ENCODE measurements around the gene PSRC1. TPM values are rescaled to one million over a fixed set of nuclear protein-coding genes. Genes with fewer than 3 reads are reported as not detected.

The PSRC1 gene
- total and polyA plus RNA-seq, 12 donors: 0.52 to 13.2 (median 2.5) TPM

GRCh38 chr1:109248444-109248796, 34.5 kb downstream of the PSRC1 start:
- TF ChIP-seq POLR2A (IDR thresholded peaks at IDR 0.05) (no peak), CTCF (IDR thresholded peaks at IDR 0.05) (no peak)
- no peaks in the 10 kb centered on the region for H3K9me3 ChIP-seq (replicated peaks in 1 of 3)
- DNase-seq: peak in 1 of 7 donors; percentile 11
- H3K27ac ChIP-seq: no peak overlapping the region
- no peaks in the 10 kb centered on the region for H3K27me3 ChIP-seq
- H3K36me3 ChIP-seq (replicated peaks in 1 of 2): no peaks in the 10 kb centered on the region
- peaks cover 0 to 6% of the 10 kb centered on the region in 2 donors for H3K4me1 ChIP-seq (replicated peaks in 1 of 2)
- no peak overlapping the region for H3K4me3 ChIP-seq
- 85 to 93% (median 91%) methylated on average over 4 to 7 of the region's 7 CpGs for WGBS, 4 donors
- intact Hi-C loops (cut with DNase I): no loop called here

GRCh38 chr1:109247401-109248365, 35.3 kb downstream of the PSRC1 start:
- WGBS, 4 donors: 85 to 95% (median 89%) methylated on average over 7 to 8 of the region's 8 CpGs
- intact Hi-C loops (cut with DNase I): no loop called here
- H3K27ac ChIP-seq: no peak overlapping the region
- peak in 1 of 7 donors; percentile 7 for DNase-seq
- H3K4me1 ChIP-seq (replicated peaks in 1 of 2): peaks cover 0 to 6% of the 10 kb centered on the region in 2 donors
- H3K36me3 ChIP-seq (replicated peaks in 1 of 2): no peaks in the 10 kb centered on the region
- no peaks in the 10 kb centered on the region for H3K27me3 ChIP-seq
- TF ChIP-seq POLR2A (IDR thresholded peaks at IDR 0.05): no peak
- no peak for TF ChIP-seq CTCF (IDR thresholded peaks at IDR 0.05)
- no peaks in the 10 kb centered on the region for H3K9me3 ChIP-seq (replicated peaks in 1 of 3)
- H3K4me3 ChIP-seq: no peak overlapping the region

GRCh38 chr1:109246141-109246551, 36.8 kb downstream of the PSRC1 start:
- intact Hi-C loops (cut with DNase I): no loop called here
- no peak overlapping the region for H3K27ac ChIP-seq
- peaks cover 1 to 11% of the 10 kb centered on the region in 2 donors for H3K4me1 ChIP-seq (replicated peaks in 1 of 2)
- DNase-seq: peak in 1 of 7 donors; percentile 9
- no peaks in the 10 kb centered on the region for H3K27me3 ChIP-seq
- no peaks in the 10 kb centered on the region for H3K9me3 ChIP-seq (replicated peaks in 1 of 3)
- H3K36me3 ChIP-seq (replicated peaks in 1 of 2): no peaks in the 10 kb centered on the region
- H3K4me3 ChIP-seq: no peak overlapping the region
- TF ChIP-seq CTCF (IDR thresholded peaks at IDR 0.05) (no peak), POLR2A (IDR thresholded peaks at IDR 0.05) (no peak)
- 73 to 89% (median 82%) methylated on average over 6 to 7 of the region's 7 CpGs for WGBS, 4 donors

- intact Hi-C loops (cut with DNase I): no loop called here
- Histone ChIP-seq H3K4me1 (replicated peaks in 1 of 2) (peaks cover 8 to 19% of the 10 kb centered on the region in 2 donors), H3K36me3 (replicated peaks in 1 of 2) (peaks cover 0 to under 1% of the 10 kb centered on the region in 2 donors), H3K27ac (no peak overlapping the region), H3K9me3 (replicated peaks in 1 of 3) (no peaks in the 10 kb centered on the region), H3K27me3 (no peaks in the 10 kb centered on the region), H3K4me3 (no peak overlapping the region)
- peak in 1 of 7 donors; percentile 46 for DNase-seq
- TF ChIP-seq CTCF (IDR thresholded peaks at IDR 0.05) (no peak), POLR2A (IDR thresholded peaks at IDR 0.05) (no peak)
- 73 to 83% (median 76%) methylated on average over 7 to 8 of the region's 8 CpGs for WGBS, 4 donors
Measured at GRCh38 chr1:109243860-109244552, 38.9 kb downstream of the PSRC1 start.
